ENCODE data around the gene ACOT7.
"Not testable (repeated sequence)": the region's sequence is repeated elsewhere in the genome, so short reads cannot be mapped to it uniquely, and the experiment has no call there.

Gene ACOT7

DNA sequence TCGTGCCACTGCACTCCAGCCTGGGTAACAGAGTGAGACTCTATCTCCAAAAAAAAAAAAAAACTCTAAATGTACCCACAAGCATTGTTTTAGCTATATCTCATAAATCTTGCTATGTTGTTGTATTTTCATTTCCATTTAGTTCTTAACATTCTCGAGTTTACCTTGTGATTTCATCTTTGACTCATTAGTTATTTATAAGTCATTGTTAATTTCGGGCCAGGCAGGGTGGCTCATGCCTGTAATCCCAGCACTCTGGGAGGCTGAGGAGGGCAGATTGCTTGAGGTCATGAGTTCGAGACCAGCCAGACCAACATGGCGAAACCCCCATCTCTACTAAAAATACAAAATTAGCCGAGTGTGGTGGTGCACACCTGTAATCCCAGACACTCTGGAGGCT is 14.5 kb upstream of the ACOT7 start:
- no peak overlapping the region for H3K4me3 ChIP-seq (ENCODE audit: low read depth, low read length)
- TF ChIP-seq, protein P1, sequence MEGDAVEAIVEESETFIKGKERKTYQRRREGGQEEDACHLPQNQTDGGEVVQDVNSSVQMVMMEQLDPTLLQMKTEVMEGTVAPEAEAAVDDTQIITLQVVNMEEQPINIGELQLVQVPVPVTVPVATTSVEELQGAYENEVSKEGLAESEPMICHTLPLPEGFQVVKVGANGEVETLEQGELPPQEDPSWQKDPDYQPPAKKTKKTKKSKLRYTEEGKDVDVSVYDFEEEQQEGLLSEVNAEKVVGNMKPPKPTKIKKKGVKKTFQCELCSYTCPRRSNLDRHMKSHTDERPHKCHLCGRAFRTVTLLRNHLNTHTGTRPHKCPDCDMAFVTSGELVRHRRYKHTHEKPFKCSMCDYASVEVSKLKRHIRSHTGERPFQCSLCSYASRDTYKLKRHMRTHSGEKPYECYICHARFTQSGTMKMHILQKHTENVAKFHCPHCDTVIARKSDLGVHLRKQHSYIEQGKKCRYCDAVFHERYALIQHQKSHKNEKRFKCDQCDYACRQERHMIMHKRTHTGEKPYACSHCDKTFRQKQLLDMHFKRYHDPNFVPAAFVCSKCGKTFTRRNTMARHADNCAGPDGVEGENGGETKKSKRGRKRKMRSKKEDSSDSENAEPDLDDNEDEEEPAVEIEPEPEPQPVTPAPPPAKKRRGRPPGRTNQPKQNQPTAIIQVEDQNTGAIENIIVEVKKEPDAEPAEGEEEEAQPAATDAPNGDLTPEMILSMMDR (conservative IDR thresholded peaks at IDR 0.05; ENCODE audit: low read depth, low read length): no peak

DNA sequence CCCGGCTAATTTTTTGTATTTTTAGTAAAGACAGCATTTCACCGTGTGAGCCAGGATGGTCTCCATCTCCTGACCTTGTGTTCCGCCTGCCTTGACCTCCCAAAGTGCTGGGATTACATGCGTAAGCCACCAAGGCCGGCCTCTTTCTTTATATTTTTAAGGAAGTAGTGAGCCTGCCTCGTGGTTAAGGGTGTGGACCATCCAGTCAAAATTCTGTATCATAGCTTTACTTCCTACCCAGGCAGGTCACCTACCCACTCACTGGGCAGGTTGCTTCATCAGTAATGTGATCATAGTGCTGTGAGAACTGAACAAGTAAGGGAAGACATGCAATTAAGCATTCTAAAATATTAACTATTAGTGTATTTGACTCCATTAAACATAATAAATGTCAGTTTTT is 8.1 kb upstream of the ACOT7 start:
- DNase-seq (ENCODE audit: low read depth): no peak
- no peak overlapping the region for H3K4me3 ChIP-seq (ENCODE audit: low read depth, low read length)
- TF ChIP-seq, protein P1 (conservative IDR thresholded peaks at IDR 0.05; ENCODE audit: low read depth, low read length): no peak

More for the DNA sequence above, 14.5 kb upstream of the ACOT7 start:
- DNase-seq (ENCODE audit: low read depth): no peak

DNA sequence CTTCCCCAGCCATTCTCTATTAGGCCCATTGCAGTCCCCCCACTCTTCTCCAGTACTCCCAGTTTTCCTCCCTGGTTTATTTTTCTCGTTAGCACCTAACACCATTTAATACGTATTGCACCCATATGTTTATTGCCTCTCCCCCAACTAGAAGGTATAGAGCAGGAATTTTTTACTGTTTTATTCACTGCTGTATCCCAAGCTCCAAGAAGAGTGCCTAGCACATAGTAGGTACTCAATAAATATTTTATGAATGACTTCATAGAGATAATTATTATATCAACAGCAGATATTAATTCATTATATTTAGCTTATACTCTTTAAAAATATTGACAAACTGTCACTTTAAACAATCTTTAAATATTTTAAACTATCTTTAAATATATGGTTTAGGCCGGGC is 5.7 kb upstream of the ACOT7 start:
- TF ChIP-seq, protein P1 (conservative IDR thresholded peaks at IDR 0.05; ENCODE audit: low read depth, low read length): no peak
- no peak overlapping the region for H3K4me3 ChIP-seq (ENCODE audit: low read depth, low read length)
- no peak for DNase-seq (ENCODE audit: low read depth)

- TF ChIP-seq, protein P1 (conservative IDR thresholded peaks at IDR 0.05; ENCODE audit: low read depth, low read length): no peak
- H3K4me3 ChIP-seq (ENCODE audit: low read depth, low read length): no peak overlapping the region
- no peak for DNase-seq (ENCODE audit: low read depth)
These were observed 4.4 kb upstream of the ACOT7 start for GRCh38 chr1:6397844-6398441.

DNA sequence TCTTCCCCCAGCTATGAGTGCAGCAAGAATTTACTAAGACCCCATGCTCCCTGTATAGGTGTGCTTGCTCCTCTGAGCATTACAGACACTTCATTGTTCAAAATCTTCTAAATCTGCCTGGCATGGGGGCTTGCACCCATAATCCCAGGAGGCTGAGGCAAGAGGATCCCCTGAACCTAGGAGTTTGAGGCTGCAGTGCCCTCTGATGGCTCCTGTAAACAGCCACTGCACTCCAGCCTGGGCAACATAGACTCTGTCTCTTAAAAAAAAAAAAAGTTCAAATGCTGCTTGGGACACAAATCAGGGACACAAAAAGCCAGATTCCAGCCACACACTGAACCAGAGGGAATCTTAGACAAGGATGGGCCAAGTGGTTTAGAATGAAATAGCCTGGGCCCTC is 3.4 kb upstream of the ACOT7 start:
- TF ChIP-seq, protein P1 (conservative IDR thresholded peaks at IDR 0.05; ENCODE audit: low read depth, low read length): peak; percentile 34
- no peak overlapping the region for H3K4me3 ChIP-seq (ENCODE audit: low read depth, low read length)
- DNase-seq (ENCODE audit: low read depth): no peak

DNA sequence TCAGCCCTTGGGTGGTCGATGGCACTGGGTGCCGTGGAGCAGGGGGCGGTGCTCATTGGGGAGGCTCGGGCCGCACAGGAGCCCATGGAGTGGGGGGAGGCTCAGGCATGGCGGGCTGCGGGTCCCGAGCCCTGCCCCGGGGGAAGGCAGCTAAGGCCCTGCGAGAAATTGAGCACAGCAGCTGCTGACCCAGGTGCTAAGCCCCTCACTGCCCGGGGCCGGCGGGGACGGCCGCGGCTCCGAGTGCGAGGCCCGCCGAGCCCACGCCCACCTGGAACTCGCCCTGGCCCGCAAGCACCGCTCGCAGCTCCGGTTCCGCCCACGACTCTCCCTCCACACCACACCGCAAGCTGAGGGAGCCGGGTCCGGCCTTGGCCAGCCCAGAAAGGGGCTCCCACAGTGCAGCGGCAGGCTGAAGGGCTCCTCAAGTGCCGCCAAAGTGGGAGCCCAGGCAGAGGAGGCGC is 2.2 kb upstream of the ACOT7 start:
- not testable (repeated sequence) for H3K4me3 ChIP-seq (ENCODE audit: low read depth, low read length); DNase-seq (ENCODE audit: low read depth)

- not testable (repeated sequence) for DNase-seq (ENCODE audit: low read depth); H3K4me3 ChIP-seq (ENCODE audit: low read depth, low read length)
These were observed 1.6 kb upstream of the ACOT7 start for GRCh38 chr1:6395130-6395529.

- TF ChIP-seq, protein P1 (conservative IDR thresholded peaks at IDR 0.05; ENCODE audit: low read depth, low read length): no peak
- DNase-seq (ENCODE audit: low read depth): no peak
- H3K4me3 ChIP-seq (ENCODE audit: low read depth, low read length): peak overlapping the region; percentile 75
These were observed 663 bp downstream of the ACOT7 start for GRCh38 chr1:6392809-6393399.

Measured in choroid plexus epithelial cell (primary cell).